ENCODE data around the gene PXDN. TPM values are rescaled to one million over a fixed set of nuclear protein-coding genes. Genes with fewer than 3 reads are reported as not detected.
A peak's percentile ranks its signal among the peaks of the same experiment; 100 is the strongest.

Gene PXDN
- total RNA-seq, 1 donor: 137 TPM

DNA sequence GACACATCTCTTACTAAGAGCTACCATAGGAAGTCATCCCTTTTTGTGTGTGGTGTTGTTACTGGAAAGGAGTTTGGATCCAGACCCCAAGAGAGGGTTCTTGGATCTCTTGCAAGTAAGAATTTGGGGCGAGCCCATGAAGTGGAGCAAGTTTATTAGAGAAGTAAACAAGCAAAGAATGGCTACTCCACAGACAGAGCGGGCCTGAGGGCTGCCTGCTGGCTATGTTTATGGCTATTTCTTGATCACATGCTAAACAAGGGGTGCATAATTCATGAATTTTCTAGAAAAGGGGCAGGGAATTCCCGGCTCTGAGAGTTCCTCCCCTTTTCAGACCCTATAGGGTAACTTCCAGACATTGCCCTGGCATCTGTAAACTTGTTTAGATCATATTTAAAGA, 30.6 kb upstream of the PXDN start:
- TF ChIP-seq, protein P1, sequence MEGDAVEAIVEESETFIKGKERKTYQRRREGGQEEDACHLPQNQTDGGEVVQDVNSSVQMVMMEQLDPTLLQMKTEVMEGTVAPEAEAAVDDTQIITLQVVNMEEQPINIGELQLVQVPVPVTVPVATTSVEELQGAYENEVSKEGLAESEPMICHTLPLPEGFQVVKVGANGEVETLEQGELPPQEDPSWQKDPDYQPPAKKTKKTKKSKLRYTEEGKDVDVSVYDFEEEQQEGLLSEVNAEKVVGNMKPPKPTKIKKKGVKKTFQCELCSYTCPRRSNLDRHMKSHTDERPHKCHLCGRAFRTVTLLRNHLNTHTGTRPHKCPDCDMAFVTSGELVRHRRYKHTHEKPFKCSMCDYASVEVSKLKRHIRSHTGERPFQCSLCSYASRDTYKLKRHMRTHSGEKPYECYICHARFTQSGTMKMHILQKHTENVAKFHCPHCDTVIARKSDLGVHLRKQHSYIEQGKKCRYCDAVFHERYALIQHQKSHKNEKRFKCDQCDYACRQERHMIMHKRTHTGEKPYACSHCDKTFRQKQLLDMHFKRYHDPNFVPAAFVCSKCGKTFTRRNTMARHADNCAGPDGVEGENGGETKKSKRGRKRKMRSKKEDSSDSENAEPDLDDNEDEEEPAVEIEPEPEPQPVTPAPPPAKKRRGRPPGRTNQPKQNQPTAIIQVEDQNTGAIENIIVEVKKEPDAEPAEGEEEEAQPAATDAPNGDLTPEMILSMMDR (IDR thresholded peaks at IDR 0.05; ENCODE audit: insufficient read depth, low read length): no peak
- no peak overlapping the region for H3K4me3 ChIP-seq (ENCODE audit: low read depth, low read length)
- DNase-seq (ENCODE audit: low read depth): no peak

DNA sequence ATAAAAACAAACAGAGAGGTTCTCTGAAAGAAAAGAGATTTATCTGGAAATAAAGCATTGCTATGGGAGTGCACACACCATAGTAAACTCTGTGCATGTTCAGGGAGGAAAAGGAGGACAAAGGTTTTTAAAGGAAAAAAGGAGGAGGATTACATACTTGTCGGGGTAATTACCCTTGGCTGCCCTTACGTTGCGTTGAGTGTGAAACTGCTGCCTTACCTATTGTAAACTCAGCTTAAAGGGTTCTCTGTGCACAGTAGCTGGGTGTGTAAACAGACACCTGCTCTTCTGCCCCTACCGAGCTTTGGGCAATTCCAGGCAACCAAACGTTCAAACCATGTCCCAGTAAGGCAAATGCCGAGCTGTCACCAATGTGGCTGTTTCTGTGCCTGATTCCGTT, 29.6 kb upstream of the PXDN start:
- TF ChIP-seq, protein P1 (IDR thresholded peaks at IDR 0.05; ENCODE audit: insufficient read depth, low read length): no peak
- no peak for DNase-seq (ENCODE audit: low read depth)
- no peak overlapping the region for H3K4me3 ChIP-seq (ENCODE audit: low read depth, low read length)

DNA sequence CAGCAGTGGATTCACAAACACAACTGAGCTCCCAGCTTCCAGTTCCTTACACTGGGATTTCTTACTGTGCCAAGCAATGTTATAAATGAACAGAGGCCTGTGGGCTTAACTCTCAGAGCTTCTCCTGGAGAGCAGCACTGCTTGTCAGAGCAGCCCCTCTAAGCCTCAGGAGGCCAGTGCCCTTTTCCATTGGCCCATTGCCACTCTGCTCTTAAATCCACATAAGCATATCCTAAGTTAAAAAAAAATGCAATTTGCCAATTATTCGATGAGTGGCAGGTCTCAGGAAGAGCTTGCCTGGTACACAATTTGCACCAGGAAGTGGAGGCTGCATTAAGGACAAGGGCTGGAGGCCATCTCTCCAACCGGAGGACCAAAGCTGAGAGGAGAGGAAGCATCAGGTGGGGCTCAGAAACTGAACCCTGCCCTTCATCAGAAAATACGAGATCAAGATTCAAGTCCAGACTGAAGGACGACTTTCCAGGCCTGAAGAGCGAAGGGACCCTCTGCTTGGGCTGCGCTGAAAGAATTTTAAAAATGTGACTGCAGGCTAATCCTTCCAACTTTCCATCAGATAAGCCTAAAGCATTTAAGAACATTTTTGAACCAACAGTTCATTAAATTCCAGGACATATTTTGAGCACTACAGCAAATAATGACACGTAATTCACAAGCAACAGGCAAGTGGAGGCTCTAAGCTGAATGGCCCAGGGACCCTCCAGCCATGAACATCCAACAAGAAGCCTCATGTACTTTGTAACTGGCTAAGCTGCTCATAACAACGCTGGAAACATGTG, 28.4 kb upstream of the PXDN start:
- DNase-seq (ENCODE audit: low read depth): no peak
- TF ChIP-seq, protein P1 (IDR thresholded peaks at IDR 0.05; ENCODE audit: insufficient read depth, low read length): no peak
- no peak overlapping the region for H3K4me3 ChIP-seq (ENCODE audit: low read depth, low read length)

DNA sequence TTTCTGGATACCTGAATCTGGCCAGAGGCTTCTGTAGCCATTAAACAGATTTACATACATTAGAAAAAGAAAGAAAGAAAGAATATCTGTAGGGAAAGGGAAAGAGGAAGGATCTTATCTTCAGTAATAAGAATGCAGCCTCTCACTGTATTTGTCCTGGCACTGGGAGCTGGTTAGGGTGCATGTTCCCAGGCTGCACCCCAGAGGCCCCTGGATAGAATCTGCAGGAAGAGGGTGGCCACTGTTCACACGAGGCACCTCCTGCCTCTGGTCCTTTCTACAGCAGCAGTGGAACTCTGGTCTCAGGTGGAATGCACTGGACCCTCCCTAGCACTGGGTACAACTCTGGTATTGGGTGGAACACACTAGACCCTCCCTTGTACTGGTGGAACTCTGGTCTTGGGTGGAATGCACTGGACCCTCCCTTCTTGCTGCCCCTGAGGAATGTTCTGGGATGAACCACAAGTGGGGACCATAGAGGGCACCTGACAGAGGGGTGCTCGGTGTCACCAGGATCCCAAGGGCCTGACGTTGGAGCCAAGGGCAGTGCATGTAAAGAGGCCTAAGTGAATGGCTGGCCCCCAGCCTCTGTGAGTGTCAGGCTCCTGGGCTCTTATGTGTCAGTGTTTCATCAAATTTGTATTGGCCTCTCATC, 27.4 kb upstream of the PXDN start:
- H3K4me3 ChIP-seq (ENCODE audit: low read depth, low read length): no peak overlapping the region
- no peak for DNase-seq (ENCODE audit: low read depth)
- TF ChIP-seq, protein P1 (IDR thresholded peaks at IDR 0.05; ENCODE audit: insufficient read depth, low read length): no peak

DNA sequence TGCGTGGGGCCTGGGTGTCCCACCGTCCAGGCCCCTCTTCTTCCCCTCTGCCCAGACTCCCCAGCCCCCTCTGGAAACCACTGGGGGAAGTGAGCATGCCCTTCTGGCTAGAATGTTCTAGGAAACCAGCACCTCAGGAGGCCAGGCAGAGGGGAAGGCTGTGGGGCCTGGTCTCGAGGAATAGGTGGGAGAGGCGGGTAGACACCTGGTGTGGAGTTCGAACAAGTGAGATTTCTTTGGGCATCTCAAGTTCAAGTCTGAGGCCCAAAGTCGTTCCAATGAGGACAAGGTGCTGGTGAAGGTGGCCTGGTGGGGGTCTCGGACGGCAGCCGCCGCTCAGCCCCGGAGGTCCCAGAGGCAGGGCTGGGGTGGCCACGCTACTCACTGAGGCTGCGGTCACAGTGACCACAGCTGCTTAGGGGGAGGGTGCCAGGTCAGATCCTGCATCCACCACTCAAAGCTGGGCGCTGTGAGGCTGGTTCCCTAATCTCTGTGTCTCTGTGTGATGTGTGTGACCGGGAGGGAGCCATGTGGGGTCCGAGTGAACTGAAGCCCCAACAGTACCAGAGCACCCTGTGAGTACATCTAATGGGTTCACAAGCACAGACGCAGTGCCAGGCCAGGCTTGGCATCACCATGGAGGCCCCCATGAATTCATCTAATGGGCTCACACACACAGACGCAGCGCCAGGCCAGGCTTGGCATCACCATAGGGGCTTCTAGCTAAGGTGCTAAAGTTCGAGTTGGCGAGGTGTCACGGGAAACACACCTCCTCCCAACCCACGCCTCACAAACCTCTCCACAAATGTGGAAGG, 26.5 kb upstream of the PXDN start:
- TF ChIP-seq, protein P1 (IDR thresholded peaks at IDR 0.05; ENCODE audit: insufficient read depth, low read length): no peak
- H3K4me3 ChIP-seq (ENCODE audit: low read depth, low read length): no peak overlapping the region
- no peak for DNase-seq (ENCODE audit: low read depth)

DNA sequence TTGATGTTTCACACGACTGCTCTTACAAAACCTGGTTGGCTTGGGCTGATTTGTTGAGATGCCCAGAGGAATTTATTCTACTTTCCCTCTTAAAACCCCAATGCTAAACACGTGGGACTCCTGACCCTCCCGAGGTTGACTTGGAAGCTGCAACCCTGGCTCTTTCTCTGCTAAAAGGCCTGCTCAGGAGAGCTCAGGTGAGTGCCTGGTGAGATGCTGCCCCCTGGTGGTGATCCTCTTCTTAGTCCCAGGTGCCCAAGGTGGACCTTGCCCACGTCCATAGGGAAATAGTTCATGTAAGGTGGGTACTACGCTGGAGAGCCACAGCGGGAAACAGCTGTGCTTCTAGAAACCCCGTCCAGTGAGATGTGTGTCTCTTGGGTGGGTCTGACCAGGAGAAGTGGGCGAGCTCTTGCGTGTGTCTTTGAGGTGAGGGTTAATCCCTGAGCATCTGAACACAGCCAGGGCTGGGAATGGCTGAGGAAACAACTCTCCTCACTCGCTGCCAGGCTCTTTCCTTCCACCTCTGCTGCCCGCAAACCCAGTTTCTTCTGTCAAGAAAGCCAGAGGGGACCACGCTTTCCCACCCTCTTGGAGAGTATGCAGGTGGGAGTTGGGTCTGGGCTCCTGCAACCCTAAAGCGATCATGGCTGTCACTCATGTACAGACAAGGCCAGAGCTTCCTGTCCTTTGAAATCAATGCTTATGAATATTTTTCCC, 25.5 kb upstream of the PXDN start:
- TF ChIP-seq, protein P1 (IDR thresholded peaks at IDR 0.05; ENCODE audit: insufficient read depth, low read length): peak; percentile 77
- H3K4me3 ChIP-seq (ENCODE audit: low read depth, low read length): no peak overlapping the region
- peak; percentile 59 for DNase-seq (ENCODE audit: low read depth)

Data from fibroblast of the aortic adventitia (primary cell).